PFSK-1 (cell line): ENCODE results near the gene RFX2.

Experiments
- FOXP2 ChIP-seq: optimal IDR thresholded peaks from 2 replicates; pipeline ENCODE3; 2011; ENCODE audit warnings: borderline replicate concordance, control low read depth, inconsistent platforms; ENCODE audit not compliant: insufficient read depth; ENCODE audit errors: extremely low read length, extremely low read depth
- POLR2AphosphoS5 ChIP-seq: IDR thresholded peaks from 2 replicates; pipeline ENCODE4 v1.6.1; 2012; ENCODE audit warnings: low read depth, mild to moderate bottlenecking, control low read depth, low read length, moderate library complexity
- REST ChIP-seq, 2 experiments: IDR thresholded peaks; 2 replicates each; pipeline versions ENCODE4 v1.6.1 to v1.8.0; 2011 to 2012; ENCODE audit warnings: low read depth in 2 of 2, low read length in 2 of 2, control low read depth in 1 of 2, inconsistent platforms in 1 of 2, mild to moderate bottlenecking in 1 of 2, moderate library complexity in 1 of 2; ENCODE audit not compliant: insufficient read depth in 1 of 2
- SIN3A ChIP-seq: IDR thresholded peaks from 2 replicates; pipeline ENCODE4 v1.6.1; 2012; ENCODE audit warnings: mild to moderate bottlenecking, low read length, moderate library complexity, borderline replicate concordance; ENCODE audit not compliant: insufficient read depth
- TAF1 ChIP-seq: IDR thresholded peaks from 2 replicates; pipeline ENCODE4 v1.6.1; 2012; ENCODE audit warnings: low read length, control low read depth, borderline replicate concordance; ENCODE audit not compliant: insufficient read depth

Gene RFX2

GRCh38 chr19:6061376-6062130, 48.7 kb downstream of the RFX2 start:
- TF ChIP-seq TAF1 (no peak), FOXP2 (no peak), POLR2AphosphoS5 (no peak), REST (IDR thresholded peaks at IDR 0.05; ENCODE audit: insufficient read depth in 1 of 2, low read depth in 2 of 2, low read length in 2 of 2) (no peak), SIN3A (no peak)

GRCh38 chr19:6060600-6061375, 49.5 kb downstream of the RFX2 start:
- TF ChIP-seq FOXP2 (peak; percentile 93), SIN3A (peak; percentile 61; the same call in 1 of the 2 replicates), REST (IDR thresholded peaks at IDR 0.05; ENCODE audit: insufficient read depth in 1 of 2, low read depth in 2 of 2, low read length in 2 of 2) (peak in 1 of 2 experiments; percentile 71; a peak in 2 of 4 replicates), POLR2AphosphoS5 (no peak), TAF1 (no peak)

- no peak for TF ChIP-seq SIN3A
- no peak for TF ChIP-seq POLR2AphosphoS5
- no peak for TF ChIP-seq FOXP2
- TF ChIP-seq REST (IDR thresholded peaks at IDR 0.05; ENCODE audit: insufficient read depth in 1 of 2, low read depth in 2 of 2, low read length in 2 of 2): no peak
- no peak for TF ChIP-seq TAF1
Observed at GRCh38 chr19:6059988-6060599, 50.2 kb downstream of the RFX2 start.

GRCh38 chr19:6059396-6059947, 50.8 kb downstream of the RFX2 start:
- TF ChIP-seq SIN3A (no peak), TAF1 (no peak), POLR2AphosphoS5 (no peak), REST (IDR thresholded peaks at IDR 0.05; ENCODE audit: insufficient read depth in 1 of 2, low read depth in 2 of 2, low read length in 2 of 2) (no peak), FOXP2 (no peak)
